ENCODE data around the gene CAND1.
"Not testable (repeated sequence)": the region's sequence is repeated elsewhere in the genome, so short reads cannot be mapped to it uniquely, and the experiment has no call there.

The CAND1 gene

DNA sequence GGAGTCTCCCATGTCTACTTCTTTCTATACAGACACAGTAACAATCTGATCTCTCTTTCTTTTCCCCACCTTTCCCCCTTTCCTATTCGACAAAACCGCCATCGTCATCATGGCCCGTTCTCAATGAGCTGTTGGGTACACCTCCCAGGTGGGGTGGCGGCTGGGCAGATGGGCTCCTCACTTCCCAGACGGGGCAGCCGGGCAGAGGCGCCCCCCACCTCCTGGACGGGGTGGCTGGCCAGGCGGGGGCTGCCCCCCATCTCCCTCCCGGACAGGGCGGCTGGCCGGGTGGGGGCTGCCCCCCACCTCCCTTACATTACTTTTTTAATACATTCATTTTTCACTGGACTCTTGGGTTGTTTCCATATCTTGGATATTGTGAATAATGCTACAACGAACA is 71.9 kb downstream of the CAND1 start:
- not testable (repeated sequence) for DNase-seq (ENCODE audit: low read depth in 2 of 2)

DNA sequence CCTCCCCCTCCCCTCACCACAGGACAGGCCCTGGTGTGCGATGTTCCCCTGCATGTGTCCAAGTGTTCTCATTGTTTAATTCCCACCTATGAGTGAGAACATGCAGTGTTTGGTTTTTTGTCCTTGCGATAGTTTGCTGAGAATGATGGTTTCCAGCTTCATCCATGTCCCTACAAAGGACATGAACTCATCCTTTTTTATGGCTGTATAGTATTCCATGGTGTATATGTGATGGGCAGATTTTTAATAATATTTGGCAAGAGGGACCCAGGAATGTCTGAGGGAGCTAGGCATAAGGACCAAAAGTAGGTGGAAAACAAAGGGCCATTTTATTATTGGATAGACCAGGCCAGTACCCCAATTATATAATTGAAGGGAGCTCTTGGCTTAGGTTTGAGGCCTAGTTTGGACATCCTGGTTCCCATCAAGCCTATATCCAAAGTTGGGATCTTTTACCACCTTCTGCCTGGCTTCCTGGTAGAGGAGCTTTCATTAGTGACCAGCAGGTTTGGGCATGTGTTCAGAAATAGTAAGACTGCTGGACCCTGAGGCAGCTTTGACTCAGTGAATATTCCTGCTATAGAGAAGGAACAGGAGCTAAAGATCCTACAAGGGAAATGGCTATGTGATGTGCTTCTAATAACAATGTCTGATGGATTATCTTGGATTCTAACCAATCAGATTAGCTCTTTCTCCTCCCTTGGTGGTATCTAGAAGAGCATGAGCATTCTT is 76.0 kb downstream of the CAND1 start:
- no peak for DNase-seq (ENCODE audit: low read depth in 2 of 2)

DNA sequence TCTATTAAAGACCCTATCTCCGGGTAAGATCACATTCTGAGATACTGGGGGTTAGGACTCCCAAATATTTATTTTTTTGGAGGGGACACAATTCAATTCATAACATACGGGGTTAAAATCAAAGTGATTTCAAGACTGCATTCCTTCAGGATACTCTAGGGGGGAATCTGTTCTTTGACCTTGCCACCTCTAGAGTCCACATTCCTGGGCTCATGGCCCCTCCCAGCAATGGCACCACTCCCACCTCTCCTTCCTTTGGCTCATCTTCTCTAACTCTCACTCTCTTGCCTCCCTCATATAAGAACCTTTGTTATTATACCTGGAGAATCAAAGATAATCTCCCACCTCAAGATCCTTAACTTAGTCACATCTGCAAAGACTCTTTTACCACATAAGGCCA is 79.5 kb downstream of the CAND1 start:
- DNase-seq (ENCODE audit: low read depth in 2 of 2), result no peak

DNA sequence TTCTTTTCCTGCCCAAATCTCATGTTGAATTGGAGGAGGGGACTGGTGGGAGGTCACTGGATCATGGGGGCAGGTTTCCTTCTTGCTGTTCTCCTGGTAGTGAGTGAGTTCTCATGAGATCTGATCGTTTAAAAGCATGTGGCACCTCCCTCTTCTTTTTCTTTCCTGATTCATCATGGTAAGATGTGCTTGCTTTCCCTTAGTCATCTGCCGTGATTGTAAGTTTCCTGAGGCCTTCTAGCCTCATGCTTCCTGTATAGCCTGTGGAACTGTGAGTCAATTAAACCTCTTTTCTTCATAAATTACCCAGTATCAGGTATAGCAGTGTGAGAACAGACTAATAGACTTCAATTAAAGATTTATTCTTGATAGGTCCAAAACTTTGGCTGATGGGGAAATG is 83.5 kb downstream of the CAND1 start:
- DNase-seq (ENCODE audit: low read depth in 2 of 2), result no peak

DNA sequence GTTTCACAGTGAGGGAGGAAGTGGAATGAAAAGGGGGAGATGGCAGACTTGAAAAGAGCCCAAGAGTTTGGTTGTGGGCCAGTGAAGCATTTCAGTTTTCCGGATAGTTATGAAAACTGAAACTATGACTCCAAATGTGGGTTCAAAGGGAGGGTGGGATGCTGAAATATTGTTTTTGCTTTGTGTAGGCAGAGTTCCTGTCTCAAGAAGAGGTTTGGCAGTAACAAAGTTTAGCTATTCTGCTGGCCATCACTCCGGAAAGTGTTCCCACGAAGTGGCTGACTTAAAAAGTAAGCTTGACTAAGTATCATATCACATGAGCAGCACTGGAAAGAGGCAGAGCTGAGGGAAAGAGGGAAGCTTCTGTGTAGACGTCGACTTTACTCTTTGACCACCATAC is 85.2 kb downstream of the CAND1 start:
- no peak for DNase-seq (ENCODE audit: low read depth in 2 of 2)

DNA sequence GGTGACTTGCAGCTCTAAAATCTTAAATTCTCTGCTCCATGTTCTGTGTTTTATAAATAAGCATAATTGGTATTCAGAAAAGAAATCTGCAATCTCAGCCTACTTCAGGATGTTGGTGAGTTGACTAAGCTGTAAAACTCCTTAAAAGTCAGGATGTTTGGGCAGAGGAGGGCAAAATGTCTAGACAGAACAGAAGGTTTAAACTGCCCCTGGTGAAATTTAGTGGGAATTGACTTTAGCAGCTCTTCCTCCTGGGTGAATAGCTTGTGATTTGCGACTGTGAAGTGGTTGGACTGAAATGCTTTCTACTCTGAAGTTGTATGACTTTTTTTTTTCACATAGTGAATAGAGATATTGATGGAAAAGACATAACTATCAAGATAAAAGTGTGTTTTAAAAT is 85.8 kb downstream of the CAND1 start:
- DNase-seq (ENCODE audit: low read depth in 2 of 2), result no peak

DNA sequence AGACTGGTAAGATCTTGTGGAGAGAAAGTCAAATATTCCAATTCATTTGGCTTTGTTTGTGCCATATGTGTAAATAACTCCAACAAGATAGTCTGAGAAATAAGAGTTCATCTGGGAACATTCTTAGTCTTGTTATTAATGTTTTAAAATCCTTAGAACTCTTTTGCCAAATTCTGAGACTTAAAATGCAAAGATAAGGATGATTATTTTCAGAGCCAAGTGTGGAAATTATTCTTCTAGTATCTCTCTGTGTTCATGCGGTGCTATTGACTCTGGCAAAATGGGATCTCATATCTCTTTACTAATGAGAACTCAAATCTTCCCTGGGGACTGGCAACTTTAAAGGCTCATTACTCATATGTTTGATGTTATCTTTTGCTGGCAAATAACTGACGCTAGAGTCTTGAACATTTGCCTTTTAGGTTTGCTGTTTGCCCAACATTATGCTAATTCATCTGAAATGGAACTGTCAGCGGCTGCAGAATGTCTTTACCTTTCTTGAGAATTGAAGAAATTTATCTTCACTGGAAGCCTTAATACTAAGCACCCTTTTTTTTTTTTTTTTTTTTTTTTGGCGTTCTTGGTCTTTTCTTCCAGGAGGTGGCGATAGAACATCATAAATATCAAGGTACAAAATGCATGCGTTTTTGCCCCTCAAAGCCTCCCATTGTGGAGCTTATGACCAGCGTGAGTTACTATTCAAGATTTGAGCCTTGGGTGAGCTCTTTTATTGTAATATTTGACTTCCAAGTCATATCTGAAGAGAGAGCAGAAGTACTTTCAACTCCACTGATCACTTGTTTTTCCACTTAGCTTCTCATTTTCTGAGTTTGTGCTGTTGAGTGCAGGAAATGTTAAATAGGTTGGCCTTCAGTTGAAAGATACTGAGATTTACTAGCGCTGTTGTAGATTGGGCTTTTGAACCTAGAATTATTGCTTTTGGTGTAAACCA is 86.5 kb downstream of the CAND1 start:
- no peak for DNase-seq (ENCODE audit: low read depth in 2 of 2)

DNA sequence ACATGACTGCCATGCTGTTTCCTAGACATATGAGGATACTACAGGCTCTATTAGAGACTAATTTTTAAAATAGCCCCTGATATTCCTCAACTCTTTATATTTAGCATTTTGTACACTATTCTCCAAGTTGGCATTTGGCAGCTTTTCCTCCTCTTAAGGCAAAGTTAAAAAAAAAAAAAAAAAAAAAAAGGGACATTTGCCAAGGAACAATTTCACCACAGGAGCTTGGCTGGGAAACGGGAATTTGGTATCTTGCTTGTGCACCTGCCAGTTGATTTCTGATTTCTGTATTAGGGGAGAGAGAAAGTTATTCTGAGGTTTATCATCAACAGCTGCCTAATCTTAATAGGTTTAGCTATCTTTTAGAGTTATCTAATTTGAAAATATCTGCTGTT is 87.2 kb downstream of the CAND1 start:
- DNase-seq (ENCODE audit: low read depth in 2 of 2), result no peak

DNA sequence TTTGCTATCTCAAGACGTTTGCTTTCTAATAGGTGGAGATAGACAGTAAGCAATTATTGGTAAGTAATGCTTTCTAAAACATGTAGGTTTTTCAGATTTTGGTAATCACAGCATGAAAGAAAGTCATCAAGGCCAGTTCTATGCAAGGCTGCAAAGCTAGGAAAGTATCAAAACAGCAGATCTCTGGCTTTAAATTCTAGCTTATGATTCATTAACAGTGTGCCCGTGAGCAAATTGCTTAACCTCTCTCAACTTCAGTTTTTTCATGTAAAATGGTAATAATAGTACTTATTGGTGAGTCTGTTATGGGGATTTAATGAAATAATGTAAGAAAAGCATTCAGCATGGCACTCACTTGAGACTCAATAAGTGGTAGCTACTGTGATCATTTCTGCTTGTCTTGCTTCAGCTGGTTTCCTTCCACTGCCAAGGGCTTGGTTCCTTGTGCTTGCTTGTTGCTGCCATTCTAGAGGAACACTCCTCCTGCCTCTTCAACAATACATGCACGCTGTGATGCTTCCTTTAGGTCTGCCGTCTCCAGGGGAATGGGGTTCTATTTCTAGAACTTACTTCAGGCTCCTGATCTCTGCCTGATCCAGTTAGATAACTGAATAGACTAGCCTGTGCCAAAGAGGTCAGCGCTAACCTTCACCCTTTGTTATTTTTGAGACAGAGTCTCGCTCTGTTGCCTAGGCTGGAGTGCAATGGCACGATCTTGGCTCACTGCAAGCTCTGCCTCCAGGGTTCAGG is 88.4 kb downstream of the CAND1 start:
- no peak for DNase-seq (ENCODE audit: low read depth in 2 of 2)

DNA sequence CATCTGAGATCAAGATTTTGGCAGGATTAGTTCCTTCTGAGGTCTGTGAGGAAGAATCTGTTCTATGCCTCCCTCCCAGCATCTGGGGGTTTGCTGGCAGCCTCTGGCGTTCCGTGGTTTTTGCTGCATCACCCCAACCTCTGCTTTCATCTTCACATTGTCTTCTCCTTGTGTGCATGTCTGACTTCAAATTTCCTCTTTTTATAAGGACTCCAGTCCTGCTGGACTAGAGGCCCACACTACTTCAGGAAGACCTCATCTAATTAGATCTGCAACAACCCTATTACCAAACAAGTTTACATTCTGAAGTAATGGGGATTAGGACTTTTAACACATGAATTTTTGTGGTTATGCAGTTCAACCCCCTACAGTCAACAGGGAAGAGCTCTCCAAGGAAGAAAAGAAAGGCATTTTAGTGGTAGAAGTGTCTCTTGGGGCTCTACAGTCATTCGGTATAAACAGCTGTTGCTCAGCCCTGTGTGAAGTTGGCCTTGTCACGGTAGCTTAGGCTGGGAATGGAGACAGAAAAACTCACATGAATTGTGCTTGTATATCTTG is 89.7 kb downstream of the CAND1 start:
- DNase-seq (ENCODE audit: low read depth in 2 of 2), result no peak

DNA sequence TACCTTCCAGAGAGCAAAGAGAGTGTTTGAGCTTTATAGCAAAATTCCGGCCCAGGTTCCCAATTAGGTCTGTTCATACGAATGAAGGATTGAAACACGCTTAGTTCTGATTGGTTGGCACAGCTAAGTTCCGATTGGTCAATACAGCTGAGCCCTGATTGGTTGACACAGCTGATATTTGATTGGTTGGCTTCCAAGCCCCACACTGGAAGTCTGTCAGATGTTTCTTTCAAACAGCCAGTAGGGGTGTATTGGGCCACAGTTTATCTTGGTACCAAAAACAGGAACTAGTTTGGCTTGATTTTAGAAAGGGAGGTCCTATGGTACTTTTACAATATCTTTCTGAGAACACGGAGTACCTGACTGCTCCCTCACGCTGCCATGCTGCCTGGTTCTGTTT is 93.4 kb downstream of the CAND1 start:
- no peak for DNase-seq (ENCODE audit: low read depth in 2 of 2)

DNA sequence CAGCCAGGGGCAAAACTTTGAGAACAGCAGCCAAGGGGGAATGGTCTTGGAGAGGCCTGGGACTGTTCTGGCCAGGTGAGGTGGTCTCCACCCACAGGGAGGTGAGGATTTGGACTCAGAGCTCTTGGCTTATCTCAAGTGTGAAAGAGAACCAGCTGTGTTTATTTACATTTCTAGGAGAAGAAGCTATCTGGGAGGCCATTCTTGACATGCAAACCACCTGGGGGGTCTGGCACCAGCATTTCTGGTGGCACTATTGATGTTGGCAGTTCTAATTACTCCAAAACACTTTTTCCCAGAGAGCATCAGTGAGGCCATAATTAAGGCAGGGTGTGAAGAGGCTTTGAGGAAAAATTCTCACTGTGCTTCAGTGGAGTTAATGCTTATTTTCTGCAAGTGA is 95.1 kb downstream of the CAND1 start:
- DNase-seq (ENCODE audit: low read depth in 2 of 2), result no peak

DNA sequence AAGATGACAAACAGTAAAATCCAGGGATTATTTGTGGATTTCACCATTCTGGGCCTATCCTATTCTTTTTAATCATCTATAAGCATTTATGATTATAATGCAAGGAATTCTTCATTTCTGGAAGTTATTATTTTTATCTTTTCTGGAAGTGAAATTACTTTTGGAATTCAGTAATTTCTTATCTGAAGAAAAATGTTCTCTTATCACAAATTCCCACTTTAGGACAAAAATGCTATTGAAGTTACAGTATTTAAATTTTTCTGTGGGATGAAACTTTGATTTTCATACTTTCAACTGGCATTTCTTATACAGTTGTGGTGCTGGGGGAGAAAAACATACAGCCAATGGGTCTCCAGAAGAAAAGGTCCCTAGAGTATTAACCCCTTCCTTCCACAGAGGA is 96.0 kb downstream of the CAND1 start:
- no peak for DNase-seq (ENCODE audit: low read depth in 2 of 2)

DNA sequence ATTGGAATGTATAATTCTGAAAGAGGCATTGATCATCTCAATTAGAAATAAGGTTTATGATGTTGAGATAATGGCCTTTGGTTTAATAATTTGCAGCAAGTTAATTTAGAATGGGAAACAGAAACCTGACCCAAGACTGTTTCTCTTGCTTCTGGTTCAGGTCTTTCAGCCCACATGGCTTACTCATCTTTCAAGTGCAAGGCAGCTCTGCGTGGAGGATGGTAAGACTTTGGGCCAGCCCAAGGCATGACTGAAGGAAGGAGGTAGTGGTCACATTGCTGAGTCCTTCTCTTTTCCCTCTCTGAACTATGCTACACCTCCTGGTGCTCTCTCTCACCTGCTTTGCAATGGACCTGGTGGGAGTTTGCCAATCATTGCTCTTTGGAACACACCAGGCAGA is 98.7 kb downstream of the CAND1 start:
- no peak for DNase-seq (ENCODE audit: low read depth in 2 of 2)

All from stimulated activated CD8-positive, alpha-beta memory T cell treated with anti-CD3 and anti-CD28 coated beads, Interleukin-15, amount 100 ng/mL, for 4 hours (primary cell).